Endothelial cell of hepatic sinusoid (primary cell): ENCODE data around the gene RASSF3.

Experiments
- in situ Hi-C: cut with HindIII; loops from 2 replicates; pipeline ENCODE4 v1.10.0; 2017; ENCODE audit warnings: low sequenced_read_pairs

RASSF3 gene

DNA sequence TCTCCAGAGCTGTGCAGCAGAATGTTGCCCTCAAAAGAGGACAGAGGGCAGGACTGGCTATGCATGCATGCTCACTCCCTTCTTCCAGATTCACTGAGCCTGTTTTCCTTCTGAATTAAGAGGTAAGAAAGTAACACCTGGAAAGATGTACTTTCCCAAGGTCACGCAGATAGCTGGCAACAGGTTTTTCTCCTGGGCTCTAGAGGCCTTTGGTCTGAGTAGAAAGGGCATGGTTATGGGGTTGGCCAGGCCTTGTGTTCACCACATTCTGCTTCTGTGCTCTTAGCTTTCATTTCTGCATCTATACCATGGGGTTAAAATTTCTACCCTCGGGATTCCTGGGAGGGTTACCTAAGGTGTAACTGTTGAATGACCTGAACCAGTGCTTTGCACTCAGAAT lies 57.5 kb downstream of the RASSF3 start:
- in situ Hi-C loops, result no loop called here

DNA sequence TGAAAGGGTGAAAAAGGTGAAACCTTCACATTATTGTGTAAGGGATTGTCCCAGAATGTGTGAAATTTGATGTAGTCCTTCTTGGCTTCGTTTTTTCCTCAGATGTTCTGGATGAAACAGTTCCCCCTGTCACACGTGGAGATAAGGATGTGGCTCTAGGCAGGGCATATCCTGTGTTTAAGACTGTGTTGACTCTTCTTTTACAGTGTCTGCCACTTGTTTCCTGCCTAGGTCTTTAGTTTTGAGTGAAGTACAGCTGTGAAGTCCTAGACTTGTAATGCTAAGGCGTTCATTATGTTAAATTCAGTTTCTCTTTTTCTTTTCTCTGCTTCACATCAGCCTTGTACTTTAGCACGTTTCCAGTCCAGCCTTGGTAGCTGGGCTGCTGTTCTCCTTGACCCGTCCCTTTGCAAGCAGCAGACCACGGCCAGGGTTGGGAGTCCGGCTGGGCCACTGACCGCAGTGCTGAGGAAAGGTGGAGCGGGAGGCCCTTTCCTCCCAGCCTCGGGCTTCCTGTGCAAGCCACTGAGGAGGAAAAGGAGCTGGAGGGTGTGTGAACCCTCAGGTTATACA lies 59.1 kb downstream of the RASSF3 start:
- in situ Hi-C loops, result no loop called here

DNA sequence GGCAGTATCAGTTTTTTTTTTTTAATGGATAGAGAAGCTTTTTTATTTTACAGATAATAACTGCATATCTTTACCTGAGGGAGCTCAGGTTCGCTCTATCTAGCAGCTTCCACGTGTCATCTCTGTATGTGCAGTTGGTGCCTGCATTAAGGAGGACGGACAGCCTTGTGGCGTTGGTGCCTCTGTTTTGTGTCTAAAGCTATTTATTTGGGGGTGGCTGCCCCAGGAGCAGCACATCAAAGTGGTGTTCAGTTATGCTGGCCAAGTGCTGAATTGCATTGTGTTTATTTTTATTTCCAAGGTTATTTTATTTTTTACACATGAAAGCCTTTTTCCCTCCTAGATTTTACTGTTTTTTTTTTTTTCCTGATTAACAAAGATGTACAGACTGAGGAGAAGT lies 59.7 kb downstream of the RASSF3 start:
- in situ Hi-C loops, result no loop called here

DNA sequence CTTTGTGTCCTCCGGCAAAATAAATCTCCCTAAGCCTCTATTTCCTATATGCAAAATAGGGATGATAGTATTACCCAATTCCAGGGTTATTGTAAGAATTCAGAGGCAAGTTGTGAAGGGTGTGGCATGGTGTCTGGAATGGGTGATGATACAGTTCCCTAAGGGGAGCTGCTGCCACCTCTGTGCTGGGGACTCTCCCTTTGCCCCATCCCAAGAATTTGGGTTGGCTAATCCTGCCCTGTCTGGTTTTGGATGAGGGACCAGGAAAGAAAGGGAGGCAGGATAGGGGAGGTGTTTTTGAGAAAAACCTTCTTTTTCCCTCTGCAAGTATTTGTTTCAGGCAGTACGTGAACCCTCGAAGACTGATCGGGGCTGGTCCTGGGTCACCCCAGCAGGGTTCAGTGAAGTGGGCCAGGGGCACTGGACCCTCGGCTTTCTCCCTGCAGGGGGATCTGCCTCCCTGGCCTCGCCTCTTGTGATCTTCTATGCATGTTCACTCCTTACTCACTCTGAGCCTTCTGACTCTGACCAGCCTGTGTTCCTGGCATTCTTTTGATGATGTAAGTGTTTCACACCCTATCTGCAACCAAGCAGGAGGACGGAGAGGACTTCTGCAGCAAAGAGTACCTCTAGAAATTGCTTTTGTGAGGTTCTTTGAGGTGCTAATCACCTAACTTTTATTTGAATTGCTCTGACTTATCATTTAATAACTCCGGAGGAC lies 60.8 kb downstream of the RASSF3 start:
- in situ Hi-C loops, result no loop called here

DNA sequence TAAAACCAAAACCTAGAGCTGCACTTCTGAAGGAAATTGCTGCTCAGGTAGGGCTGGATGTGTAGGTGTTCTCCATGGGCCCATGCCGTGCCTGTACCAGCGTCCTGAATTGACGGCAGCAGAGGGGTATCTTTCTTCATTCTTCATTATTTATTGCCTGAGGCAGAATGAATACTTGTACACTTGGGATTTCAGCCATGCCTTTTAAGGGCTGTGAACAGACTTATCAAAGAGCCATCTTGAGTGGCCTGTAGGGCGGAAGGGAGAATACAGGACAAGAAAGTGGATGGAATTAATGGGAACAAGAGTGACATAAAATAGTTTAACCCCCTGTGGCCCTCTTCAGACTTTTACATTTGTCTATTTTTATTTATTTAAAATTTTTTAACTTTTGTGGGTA lies 61.4 kb downstream of the RASSF3 start:
- in situ Hi-C loops, result no loop called here

DNA sequence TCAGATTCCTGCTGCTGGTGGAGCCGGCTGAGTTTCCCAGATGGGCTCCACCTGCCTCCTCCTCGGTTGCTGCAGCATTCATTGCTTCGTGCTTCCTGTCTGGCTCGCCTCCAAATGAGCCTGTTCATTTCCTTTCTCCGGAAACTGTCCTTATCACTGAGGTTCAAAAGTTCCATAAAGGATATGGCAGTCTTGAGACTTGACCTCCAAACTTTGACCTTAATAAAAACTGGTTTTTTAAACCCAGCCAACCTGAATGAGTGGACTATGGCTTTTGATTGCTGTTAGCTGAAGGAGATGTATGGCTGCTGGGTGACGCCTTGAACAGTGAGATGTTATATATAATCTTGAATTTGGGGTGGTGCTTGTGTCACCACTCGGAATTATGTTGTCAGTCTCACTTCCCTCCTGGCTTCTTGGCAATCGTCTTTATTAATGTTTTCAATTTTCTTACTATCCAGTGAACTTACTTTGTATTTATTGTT lies 62.7 kb downstream of the RASSF3 start:
- in situ Hi-C loops, result no loop called here

DNA sequence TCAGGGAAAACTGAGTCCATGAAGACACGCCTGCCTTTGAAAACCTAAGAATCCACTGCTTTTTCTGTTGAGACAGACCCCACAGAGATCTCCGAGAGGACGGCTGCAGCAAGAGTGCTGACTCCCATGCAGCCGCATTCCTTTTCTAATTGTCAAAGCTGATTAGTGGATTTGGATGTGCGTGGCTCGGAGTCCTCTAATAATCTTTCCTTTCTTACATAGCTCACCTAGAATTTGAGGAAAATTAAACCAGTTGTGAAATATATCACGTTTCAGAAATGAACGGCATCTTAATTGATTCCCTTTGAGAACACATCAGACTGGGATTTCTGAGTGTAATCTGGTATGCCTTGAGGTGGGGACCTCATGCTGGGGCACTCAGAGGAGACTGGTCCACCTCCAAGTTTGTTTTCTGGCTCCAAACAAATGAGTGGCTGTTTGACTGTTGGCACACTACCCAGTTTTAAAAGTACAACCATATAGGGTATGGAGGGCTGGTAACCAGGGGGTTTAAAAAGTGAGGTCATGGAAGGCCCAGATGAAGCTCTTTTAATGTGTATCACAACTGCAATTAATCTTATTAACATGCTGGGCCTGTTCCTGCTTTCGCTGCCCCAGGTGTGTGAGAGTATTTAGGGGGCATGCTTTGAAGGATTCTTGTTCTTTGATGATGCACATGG lies 63.3 kb downstream of the RASSF3 start:
- in situ Hi-C loops, result no loop called here

DNA sequence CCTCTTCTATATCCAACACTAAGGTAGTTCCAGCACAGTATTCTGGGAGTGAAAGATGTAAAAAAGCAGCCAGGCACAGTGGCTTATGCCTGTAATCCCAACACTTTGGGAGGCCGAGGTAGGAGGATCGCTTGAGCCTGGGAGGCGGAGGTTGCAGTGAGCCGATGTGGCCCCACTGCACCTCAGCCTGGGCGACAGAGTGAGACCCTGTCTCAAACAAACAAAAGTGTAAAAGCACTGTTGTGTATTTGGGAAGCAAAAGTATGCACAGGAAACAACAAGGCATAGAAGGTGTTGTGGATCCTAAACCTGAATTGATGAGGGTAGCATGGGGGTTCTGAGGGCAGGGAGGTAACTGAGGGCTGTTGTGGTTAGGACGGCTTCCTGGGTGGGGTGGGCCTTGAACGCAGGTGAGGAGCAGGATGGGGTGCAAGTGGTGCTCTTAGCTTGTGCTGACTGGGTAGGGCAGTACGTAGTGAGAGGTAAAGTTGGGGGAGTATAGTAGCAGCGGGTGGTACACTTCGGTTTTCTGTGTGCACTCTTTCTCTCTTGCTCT lies 64.2 kb downstream of the RASSF3 start:
- in situ Hi-C loops, result no loop called here

DNA sequence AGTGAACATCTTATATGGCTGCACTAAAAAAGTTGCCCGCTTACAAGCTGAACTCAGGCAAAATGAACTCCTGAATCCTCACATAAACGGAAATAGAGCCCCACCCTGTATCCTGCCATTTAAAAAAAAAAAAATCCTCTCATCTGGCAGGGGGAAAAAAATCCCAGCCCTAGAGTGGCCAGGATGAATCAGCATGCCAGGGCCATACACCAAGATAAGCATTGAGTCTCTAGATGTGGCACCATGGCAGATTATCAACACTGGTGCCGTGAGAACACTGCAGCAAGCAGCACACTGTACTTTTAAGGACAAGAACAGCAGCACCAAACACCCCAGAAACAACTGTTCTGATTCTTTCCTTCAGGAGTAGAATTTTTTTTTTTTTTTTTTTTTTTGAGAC lies 65.5 kb downstream of the RASSF3 start:
- in situ Hi-C loops, result no loop called here

DNA sequence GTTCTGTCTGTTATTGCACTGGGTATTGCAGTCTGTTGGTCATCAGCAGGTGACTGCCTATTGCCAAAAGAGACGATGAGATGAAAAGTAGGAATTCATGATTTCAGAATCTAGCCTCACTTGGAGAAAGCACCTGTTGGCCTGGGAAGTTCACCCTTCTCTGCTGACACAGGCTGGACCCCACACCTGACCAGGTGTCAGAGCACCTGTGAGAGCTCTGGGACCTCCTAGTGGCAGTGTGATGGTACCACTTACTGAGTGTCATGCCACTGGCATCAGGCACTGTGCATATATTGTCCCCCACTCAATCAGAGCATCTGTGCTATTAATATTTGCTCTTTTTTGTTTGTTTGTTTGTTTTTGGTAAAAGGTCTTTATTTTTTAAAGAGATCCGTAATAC lies 68.0 kb downstream of the RASSF3 start:
- in situ Hi-C loops, result no loop called here

DNA sequence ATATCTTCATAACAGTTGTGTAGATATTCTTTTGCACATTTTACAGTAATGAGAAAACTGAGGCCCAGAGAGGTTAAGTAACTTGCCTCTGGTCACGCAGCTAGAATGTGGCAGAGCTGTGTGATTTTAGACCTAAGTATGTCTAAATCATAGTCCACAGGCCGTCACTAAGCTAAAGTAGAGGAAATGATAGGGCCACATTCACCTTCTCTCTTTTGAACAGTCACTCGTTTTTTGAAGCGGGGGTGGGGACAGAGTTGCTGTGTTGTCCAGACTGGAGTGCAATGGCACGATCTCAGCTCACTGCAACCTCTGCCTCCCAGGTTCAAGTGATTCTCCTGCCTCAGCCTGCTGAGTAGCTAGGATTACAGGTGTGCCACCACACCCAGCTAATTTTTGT lies 68.5 kb downstream of the RASSF3 start:
- in situ Hi-C loops, result no loop called here

DNA sequence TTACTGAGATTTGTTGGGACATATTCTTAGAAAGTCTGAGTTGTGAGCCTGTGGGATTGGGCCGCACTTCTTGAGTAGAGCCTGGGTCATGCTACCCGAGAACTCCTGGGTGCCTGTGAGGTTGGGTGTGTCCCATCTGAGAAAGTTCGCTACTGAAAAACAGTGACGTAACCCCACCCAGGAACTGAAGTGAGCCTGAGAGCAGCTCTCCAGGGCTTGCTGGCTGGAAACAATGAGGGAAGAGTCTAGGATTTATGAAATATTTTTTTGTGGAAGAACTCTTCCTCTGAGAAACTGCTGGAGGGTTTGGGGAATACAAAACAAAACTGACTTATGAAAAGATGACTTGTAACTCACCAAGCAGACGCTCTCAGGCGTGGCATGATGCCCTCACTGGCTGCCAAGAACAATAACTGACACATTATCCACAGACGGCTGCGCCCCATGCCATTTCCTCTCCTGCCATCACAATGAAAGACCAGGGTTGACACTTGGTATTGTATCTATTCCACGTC lies 69.2 kb downstream of the RASSF3 start:
- in situ Hi-C loops, result no loop called here

DNA sequence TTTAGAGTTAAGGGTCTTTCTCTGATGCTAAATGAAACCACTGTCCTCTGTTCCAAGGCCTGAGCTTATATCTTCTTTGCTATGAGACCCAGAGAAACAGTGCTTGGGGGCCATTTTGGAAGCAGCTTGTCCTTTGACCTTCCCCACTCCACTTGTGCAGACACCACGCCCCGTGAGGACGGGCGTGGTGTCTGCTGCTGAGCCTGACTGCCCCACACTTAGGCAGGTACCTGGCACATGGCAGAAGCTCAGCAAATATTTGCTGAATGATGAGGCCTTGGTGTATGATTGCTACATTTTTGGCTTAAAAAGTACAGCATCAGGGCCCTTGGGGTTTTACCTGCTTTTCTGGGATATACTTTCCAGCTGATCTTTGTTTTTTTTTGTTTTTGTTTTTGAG lies 69.9 kb downstream of the RASSF3 start:
- in situ Hi-C loops, result no loop called here

DNA sequence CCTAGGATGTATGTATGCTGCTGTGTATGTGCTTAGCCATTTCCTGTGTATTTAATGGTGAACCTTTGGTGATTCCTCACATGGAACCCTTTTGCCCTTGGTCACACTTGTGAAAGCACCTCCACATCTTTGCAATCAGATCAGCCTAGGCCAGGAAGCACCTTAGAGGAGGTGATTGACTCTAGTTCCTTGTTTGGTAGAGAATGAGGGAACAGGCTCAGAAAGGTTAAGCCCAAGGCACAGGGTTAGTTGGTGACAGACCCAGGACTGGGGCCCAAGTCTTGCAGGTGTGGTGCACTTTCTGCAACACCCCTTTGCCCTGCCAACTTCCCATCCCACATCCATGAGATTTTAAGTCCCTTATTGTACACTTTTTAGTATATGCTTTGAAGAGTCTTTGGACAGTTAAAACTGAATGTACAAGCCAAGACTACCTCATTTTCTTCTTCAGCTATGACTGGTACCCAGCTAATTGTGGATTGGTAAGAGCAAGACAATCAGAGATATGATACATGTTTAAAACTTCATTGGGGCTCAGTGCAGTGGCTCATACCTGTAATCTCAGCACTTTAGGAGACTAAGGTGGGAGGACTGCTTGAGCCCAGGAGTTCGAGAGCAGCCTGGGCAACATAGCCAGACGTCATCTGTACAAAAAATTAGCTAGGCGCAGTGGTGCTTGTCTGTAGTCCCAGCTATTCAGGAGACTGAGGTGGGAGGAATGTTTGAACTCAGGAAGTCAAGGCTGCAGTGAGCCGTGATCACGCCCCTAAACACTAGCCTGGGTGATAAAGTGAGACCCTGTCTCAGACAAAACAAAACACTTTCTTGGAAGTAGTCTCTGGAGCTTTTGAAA lies 71.1 kb downstream of the RASSF3 start:
- in situ Hi-C loops, result no loop called here

DNA sequence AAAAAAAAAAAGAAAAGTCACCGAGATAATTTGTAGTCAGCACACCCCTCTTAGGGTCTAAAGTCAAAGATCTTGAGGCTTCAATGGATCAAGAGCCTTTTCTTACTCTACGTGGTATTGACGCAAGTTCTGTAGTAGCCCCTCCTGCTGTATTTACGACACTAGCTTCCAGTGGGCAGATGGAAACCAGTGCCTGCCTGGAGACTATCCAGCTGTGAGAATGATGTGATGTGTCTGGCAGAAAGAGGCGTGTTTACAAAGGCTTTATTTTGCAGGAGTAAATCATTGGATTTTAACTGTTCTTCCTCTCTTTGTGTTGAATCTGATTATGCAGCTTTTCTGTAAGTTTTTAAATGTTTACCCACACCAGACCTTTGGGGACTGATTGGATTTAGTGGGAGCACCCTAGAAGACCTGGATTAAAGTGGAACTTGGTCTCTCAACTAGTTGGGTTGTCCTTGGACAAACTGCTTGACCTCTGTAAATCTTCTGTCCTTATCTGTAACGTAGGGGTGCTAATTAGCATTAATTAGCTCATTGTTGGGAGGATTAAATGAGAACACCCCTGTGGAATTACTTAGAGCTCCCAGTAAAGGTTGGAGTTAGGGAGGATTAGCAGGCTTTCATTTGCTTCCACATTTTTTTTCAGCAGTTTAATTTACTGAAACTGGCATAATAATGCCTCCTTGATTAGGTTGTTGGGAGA lies 72.4 kb downstream of the RASSF3 start:
- in situ Hi-C loops, result no loop called here

DNA sequence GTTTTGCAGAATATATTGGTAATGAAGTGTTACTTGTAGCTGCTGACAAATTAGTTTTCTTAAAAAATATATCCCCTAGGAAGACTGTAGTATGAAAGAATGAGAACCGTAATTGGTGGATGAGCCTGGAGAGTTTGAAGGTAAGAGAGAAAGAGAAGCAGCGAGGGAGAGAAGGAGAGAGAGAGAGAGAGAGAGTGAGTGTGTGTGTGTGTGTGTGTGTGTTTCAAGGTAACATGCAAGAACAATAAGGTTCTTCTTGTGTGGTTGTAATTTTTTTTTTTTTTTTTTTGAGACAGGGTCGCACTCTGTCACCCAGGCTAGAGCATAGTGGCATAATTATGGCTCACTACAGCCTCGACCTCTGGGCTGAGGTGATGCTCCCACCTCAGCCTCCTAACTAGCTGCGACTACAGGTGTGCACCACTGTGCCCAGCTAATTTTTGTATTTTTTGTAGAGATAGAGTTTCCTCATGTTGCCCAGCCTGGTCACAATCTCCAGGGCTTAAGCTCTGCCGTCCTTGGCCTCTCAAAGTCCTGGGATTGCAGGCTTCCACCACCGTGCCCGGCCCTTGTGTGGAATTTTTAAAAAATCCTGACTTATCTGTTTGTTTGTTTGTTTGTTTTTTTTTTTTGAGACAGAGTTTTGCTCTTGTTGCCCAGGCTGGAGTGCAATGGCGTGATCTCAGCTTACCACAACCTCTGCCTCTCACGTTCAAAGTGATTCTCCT lies 73.7 kb downstream of the RASSF3 start:
- in situ Hi-C loops, result no loop called here

DNA sequence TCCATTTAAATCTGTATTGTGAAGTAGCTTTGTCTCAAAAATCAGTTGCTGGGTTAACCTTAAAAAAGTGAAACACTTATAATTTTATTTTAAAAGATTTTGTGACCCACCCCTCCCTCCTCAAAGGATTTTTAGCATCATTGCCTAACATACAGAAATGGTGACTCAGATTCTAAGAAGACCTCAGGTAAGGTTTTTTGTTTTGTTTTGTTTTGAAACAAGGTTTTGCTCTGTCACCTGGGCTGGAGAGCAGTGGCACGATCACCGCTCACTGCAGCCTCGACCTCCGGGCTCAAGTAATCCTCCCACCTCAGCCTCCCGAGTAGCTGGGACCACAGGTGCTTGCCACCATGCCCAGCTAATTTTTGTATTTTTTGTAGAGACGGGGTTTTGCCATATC lies 74.8 kb downstream of the RASSF3 start:
- in situ Hi-C loops, result no loop called here

DNA sequence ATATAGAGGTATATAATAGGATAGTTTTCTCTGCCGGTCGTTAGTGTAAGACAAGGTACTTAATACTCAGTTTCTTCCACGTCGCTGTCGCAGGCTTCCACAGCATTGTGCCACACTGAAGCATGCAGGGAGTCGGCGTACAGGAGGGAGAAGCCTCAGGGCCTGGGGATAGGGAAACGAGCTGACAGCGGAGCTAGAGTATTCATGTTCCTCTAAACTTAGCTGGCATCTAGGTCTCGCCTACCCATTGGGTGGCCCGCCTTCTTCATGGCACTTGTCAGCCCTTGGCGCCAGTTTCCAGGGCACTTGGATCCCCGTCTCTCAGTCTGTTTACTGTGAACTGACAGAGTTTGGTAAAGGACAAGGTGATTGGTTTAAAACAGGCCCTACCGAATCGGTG lies 75.3 kb downstream of the RASSF3 start:
- in situ Hi-C loops, result no loop called here

DNA sequence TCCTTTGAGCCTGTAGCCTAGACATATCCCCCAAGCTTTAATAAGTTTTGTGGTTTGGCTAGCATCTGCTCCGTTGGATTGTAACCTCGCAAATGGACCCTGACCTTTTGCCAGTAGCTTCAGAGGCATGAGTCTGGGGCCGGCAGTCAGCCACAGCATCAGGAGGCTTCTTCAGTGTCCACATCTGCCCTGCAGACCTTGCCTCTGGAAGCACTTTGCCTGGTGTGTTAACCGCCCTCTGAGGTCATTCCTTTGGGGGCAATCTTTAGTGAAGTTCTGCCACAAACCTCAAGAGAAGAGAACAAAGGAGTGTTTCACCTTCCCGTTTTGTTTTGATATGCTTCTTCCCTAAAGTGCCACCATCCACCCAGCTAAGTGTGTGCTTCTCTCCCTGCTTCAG lies 77.5 kb downstream of the RASSF3 start:
- in situ Hi-C loops, result no loop called here

DNA sequence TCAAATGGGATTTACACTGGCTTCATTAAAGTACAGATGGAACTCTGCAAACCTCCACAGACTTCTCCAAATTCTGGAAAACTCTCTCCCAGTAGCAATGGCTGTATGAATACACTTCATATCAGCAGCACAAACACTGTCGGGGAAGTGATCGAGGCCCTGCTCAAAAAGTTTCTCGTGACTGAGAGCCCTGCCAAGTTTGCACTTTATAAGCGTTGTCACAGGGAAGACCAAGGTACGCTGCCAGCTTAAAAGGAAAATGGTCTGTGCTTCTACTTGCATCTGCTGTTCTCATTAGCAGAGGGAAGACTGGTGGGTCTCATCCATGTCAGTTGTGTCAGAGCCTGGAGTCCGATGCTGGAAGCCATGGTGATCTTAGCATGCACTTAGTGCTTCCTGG lies 77.9 kb downstream of the RASSF3 start:
- in situ Hi-C loops, result no loop called here
